ENCODE results near the gene GUCY2F. TPM values are rescaled to one million over a fixed set of nuclear protein-coding genes. Genes with fewer than 3 reads are reported as not detected.

The GUCY2F gene
- total RNA-seq, 2 experiments from 2014 or later = not detected

- no peak overlapping the region for H3K27ac ChIP-seq (ENCODE audit: low read depth in 1 of 2, low read length in 2 of 2)
- no peak overlapping the region for H3K27ac Mint-ChIP-seq
- H3K4me3 Mint-ChIP-seq = no peak overlapping the region
- intact Hi-C loops (cut with DNase I, micrococcal nuclease) = no loop called here
- TF ChIP-seq CTCF (IDR thresholded peaks at IDR 0.05) = no peak
- POLR2A ChIA-PET = no interaction called here
- H3K4me1 ChIP-seq (ENCODE audit: insufficient read depth, low read length) = no peaks in the 10 kb centered on the region
- no peaks in the 10 kb centered on the region for H3K36me3 ChIP-seq (ENCODE audit: insufficient read depth, low read length)
- H3K9me3 Mint-ChIP-seq = no peaks in the 10 kb centered on the region
- CTCF ChIA-PET = no interaction called here
- no peaks in the 10 kb centered on the region for H3K27me3 Mint-ChIP-seq
- no peaks in the 10 kb centered on the region for H3K4me1 Mint-ChIP-seq (ENCODE audit: low read depth)
- ATAC-seq (ENCODE audit: poor library complexity) (no peak), DNase-seq (no peak)
- H3K9me3 ChIP-seq (ENCODE audit: control insufficient read depth in 1 of 2, insufficient read depth in 1 of 2, low read length in 2 of 2) = no peaks in the 10 kb centered on the region
- H3K4me3 ChIP-seq (ENCODE audit: low read length) = no peak overlapping the region
- H3K27me3 ChIP-seq (ENCODE audit: control insufficient read depth in 1 of 2, insufficient read depth in 2 of 2, low read length in 2 of 2) = no peaks in the 10 kb centered on the region
- no peaks in the 10 kb centered on the region for H3K36me3 Mint-ChIP-seq (ENCODE audit: low read depth)
Observed at GRCh38 chrX:109403922-109404321, 78.0 kb downstream of the GUCY2F start.

GRCh38 chrX:109399831-109400230 is 82.1 kb downstream of the GUCY2F start:
- ChIA-PET CTCF (no interaction called here), POLR2A (no interaction called here)
- intact Hi-C loops (cut with DNase I, micrococcal nuclease) = no loop called here
- Mint-ChIP-seq H3K27ac (no peak overlapping the region), H3K9me3 (no peaks in the 10 kb centered on the region), H3K27me3 (no peaks in the 10 kb centered on the region), H3K36me3 (ENCODE audit: low read depth) (no peaks in the 10 kb centered on the region), H3K4me3 (no peak overlapping the region), H3K4me1 (ENCODE audit: low read depth) (no peaks in the 10 kb centered on the region)
- Histone ChIP-seq H3K4me3 (ENCODE audit: low read length) (no peak overlapping the region), H3K9me3 (ENCODE audit: control insufficient read depth in 1 of 2, insufficient read depth in 1 of 2, low read length in 2 of 2) (no peaks in the 10 kb centered on the region), H3K27ac (ENCODE audit: low read depth in 1 of 2, low read length in 2 of 2) (no peak overlapping the region), H3K36me3 (ENCODE audit: insufficient read depth, low read length) (no peaks in the 10 kb centered on the region), H3K27me3 (ENCODE audit: control insufficient read depth in 1 of 2, insufficient read depth in 2 of 2, low read length in 2 of 2) (no peaks in the 10 kb centered on the region), H3K4me1 (ENCODE audit: insufficient read depth, low read length) (no peaks in the 10 kb centered on the region)
- ATAC-seq (ENCODE audit: poor library complexity) (no peak), DNase-seq (no peak)
- TF ChIP-seq CTCF (IDR thresholded peaks at IDR 0.05) = no peak

GRCh38 chrX:109398833-109399232 is 83.1 kb downstream of the GUCY2F start:
- Mint-ChIP-seq H3K27me3 (no peaks in the 10 kb centered on the region), H3K36me3 (ENCODE audit: low read depth) (no peaks in the 10 kb centered on the region), H3K27ac (no peak overlapping the region), H3K4me1 (ENCODE audit: low read depth) (no peaks in the 10 kb centered on the region), H3K9me3 (no peaks in the 10 kb centered on the region), H3K4me3 (no peak overlapping the region)
- no peak overlapping the region for H3K4me3 ChIP-seq (ENCODE audit: low read length)
- ChIA-PET CTCF (no interaction called here), POLR2A (no interaction called here)
- no peak for TF ChIP-seq CTCF (IDR thresholded peaks at IDR 0.05)
- H3K4me1 ChIP-seq (ENCODE audit: insufficient read depth, low read length) = no peaks in the 10 kb centered on the region
- intact Hi-C loops (cut with DNase I, micrococcal nuclease) = no loop called here
- H3K27me3 ChIP-seq (ENCODE audit: control insufficient read depth in 1 of 2, insufficient read depth in 2 of 2, low read length in 2 of 2) = no peaks in the 10 kb centered on the region
- H3K27ac ChIP-seq (ENCODE audit: low read depth in 1 of 2, low read length in 2 of 2) = no peak overlapping the region
- no peaks in the 10 kb centered on the region for H3K36me3 ChIP-seq (ENCODE audit: insufficient read depth, low read length)
- no peak for ATAC-seq (ENCODE audit: poor library complexity)
- no peak for DNase-seq
- no peaks in the 10 kb centered on the region for H3K9me3 ChIP-seq (ENCODE audit: control insufficient read depth in 1 of 2, insufficient read depth in 1 of 2, low read length in 2 of 2)

Measured in CD4-positive, alpha-beta T cell (primary cell).